ENCODE data around the gene PDAP1.
A peak's percentile ranks its signal among the peaks of the same experiment; 100 is the strongest.
"Not testable (repeated sequence)": the region's sequence is repeated elsewhere in the genome, so short reads cannot be mapped to it uniquely, and the experiment has no call there.

The PDAP1 gene

DNA sequence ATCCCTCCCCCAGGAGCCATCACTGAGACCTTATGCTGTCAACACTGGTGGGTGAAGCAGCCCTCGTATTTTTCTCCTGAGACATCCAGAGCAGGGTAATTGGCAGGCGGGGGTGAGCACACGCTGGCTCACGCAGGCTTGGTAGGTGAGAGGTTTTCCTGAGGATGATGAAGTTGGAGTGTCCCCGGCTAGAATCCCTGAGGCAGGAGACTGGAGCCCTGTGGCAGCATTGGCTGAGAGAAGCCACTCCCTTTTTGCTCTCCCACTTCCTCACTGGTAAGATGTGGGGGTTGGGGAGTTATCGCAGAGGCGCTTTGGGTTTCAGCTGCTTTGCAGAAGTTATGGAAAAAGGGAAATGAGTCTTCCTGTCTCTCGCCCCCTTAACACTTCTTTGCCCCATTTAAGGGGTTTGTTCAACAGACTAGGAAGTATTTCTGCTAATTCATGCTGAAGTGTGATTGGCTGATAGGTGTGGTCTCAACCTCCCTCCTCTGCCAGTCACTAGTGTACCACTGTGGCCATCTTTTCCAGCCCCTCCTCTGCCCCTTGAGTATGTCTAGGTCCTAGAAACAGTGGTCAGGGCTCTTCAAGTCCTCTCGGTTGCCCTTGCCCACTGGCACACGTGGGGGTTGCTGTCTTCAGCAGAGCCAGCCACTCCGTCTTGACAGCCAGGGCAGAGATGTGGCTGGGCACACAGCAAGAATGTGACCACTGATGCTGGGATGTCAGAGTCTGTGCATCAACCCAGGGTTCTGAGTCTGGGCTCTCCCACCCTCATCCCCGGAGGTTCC lies 28.2 kb downstream of the PDAP1 start:
- DNase-seq (ENCODE audit: low read depth in 2 of 2, low spot score in 1 of 2): no peak

DNA sequence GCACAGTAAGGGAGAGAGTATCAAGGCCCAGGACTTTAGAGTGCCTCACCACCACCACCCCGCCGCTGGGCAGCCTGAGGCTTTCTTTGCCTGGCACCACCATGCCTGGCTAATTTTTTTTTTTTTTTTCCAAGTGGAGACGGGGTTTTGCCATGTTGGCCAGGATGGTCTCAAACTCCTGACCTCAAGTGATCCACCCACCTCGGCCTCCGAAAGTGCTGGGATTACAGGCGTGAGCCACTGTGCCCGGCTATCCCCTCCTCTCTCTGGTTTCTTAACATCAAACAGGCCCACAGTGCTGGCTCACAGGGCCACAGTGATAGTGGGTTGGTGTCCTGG lies 28.7 kb downstream of the PDAP1 start:
- not testable (repeated sequence) for DNase-seq (ENCODE audit: low read depth in 2 of 2, low spot score in 1 of 2)

DNA sequence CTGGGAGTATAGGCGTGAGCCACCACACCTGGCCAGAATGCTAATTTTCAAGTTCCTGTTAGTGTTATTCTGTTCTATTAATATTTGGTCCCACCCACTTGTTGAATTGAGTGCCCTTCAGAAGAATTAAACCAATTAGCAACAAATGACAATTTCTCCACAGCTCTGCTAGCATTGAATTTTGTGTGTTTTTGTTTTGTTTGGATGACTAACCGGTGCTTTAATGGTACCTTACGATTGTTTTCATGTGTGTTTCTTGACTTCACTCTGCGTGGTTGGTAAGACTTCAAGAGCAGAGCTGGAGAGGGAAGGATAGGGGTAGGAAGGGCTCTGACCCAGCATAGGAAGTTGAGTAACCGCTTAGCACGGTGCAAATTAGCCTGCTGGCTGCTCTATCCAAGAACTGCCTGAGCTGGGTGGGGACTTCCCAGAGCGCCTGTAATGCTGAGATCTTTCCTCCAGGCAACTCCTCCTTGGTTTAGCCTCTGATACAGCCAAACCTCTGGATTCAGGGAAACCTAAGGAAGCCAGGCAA lies 29.3 kb downstream of the PDAP1 start:
- DNase-seq (ENCODE audit: low read depth in 2 of 2, low spot score in 1 of 2): peak in 1 of 2 donors; percentile 18

DNA sequence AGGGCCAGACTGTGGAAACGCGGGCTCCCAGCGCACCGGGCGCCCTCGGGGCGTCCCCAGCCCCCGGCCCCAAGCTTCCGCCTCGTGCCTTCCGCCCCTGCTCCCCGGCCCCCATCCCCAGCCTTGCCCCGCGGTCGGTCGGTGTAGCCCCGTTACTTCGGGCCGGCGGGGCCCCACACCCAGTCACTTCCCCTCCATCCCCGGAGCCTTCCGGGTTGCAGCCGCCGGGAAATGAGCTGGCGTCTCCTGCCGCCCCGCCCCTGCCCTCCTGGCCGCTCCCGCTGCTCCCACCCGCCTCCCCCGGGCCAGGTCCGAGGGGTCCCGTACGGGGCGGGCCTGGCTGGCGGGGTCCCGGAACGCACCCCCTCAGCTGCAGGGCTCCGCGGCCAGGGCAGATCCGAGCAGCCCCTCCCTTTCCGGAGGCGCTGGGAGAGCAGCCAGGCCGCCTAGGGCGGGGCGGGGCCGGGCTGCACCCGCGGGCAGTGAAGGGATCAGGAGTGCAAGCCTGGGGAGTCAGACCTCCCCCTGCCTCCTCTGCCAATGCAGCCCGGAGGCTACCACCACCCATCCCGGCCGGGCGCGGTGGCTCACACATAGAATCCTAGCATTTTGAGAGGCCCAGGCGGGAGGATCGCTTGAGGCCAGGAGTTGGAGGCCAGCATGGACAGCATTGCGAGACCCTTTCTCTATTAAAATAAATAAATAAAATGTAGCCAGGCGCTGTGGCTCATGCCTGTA lies 33.2 kb downstream of the PDAP1 start:
- peak in 1 of 2 donors; percentile 35 for DNase-seq (ENCODE audit: low read depth in 2 of 2, low spot score in 1 of 2)

DNA sequence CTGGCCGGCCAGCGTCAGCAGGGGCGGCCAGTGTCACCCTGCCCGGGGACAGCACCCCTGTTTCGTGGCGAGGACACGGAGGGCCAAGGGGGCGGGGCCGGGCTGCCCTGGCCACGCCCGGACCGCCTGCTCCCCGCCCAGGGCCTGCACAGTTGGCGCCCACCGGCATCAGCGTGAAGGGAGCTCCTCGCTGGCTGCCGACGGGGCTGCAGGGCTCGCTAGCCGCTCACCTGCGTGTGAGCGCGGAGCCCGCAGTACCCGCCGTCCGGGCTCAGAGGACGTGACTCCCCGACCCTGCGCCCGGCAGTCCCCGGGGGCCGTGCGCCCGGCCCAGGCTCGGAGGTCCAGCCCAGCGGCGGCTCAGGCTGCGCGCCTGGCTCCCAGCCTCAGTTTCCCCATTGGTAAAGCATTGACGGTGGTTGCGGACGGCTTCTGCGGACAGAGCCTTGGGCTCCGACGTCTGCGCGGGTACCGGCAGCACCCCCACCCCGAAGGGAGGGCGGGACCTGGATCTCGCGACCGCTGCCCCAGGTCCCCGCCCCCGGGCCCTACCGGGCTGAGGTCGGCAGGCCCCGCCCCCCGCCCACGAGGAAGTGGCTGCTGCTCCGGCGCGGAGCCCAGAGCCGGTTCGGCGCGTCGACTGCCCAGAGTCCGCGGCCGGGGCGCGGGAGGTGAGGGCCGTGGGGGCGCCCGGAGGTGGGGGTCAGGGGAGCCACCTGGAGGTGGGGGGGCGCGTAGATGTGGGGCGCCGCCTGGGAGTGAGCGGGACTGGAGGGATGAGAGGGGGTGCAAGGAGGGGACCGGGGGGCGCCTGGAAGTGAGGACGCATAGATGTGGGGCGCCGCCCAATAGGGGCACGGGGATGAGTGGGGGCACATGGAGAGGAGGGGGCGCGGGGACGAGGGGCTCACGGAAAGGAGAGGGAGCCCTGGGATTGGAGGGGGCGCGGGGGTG lies 34.0 kb downstream of the PDAP1 start, which contains the start of gene ARPC1B:
Gene ARPC1B (plus strand): TSS at position 620 of the 954 bp plus-strand sequence. CDS start 10,985 bp downstream, outside the sequence.
- peak; percentile 52 to 78 for DNase-seq (ENCODE audit: low read depth in 2 of 2, low spot score in 1 of 2)

DNA sequence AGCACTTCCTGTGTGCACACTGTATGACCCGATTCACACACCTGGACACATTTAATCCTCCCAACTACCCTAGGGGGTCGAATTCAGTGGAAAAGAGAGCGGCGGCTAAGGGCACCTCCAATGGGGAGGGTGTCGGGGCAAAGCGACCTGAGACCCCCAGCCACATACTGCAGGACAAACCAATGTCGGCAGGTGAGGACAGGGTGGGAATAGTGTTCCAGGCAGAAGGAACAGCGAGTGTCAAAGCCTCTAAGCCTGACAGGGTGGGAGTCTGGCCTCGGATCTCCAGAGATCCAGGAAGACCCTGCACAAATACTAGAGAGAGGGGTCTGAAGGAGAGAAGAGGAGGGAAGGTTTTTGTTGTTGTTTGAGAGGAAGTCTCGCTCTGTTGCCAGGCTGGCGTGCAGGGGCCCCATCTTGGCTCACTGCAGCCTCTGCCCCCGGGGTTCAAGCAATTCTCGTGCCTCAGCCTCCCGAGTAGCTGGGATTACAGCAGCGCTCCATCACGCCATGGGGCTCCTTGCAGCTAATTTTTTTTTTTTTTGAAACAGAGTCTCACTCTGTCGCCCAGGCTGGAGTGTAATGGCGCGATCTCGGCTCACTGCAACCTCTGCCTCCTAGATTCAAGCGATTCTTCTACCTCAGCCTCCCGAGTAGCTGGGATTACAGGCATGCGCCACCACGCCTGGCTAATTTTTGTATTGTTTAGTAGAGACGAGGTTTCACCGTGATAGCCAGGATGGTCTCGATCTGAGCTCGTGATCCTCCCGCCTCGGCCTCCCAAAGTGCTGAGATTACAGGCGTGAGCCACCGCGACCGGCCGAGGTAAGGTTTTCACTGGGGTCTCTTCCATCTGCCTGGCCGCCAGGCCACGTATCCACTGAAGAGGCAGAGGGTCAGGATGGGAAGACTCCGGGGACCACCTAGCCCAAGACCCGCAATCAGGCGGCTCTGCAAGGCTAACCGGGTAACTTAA lies 35.0 kb downstream of the PDAP1 start:
- no peak for DNase-seq (ENCODE audit: low read depth in 2 of 2, low spot score in 1 of 2)

DNA sequence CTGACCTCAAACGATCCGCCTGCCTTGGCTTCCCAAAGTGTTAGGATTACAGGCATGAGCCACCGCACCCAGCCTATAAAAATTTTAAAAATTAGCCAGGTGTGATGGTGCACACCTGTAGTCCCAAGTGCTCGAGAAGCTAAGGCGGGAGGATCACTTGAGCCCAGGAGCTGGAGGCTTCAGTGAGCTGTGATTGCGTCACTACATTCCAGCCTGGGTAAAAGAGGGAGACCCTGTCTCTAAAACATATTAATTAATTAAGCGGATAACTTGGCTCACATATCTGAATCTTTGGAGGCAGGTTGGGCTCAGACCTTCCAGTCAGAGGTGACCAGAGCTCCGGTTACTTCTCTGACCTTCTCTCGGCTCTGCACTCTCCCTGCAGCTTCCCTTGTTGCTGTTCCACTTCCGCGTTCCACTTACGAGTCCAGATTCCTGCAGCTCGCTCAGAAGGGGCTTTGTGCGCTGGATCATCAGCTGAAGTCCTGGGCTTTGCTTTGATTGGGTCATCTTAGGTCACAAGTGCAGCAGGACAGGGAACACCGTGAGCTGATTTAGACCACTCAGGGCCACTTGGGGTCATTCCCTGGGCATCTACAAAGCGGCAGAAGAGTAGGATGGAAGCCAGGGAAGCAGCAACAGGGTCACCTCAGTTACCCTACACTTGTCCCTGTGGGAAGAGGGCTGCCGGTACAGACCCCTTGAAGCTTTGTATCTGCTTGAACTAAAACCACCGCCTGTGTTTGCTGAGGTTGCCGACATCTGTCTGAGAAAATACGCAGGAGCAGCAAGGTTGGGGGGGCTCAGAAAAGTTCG lies 35.9 kb downstream of the PDAP1 start:
- no peak for DNase-seq (ENCODE audit: low read depth in 2 of 2, low spot score in 1 of 2)

DNA sequence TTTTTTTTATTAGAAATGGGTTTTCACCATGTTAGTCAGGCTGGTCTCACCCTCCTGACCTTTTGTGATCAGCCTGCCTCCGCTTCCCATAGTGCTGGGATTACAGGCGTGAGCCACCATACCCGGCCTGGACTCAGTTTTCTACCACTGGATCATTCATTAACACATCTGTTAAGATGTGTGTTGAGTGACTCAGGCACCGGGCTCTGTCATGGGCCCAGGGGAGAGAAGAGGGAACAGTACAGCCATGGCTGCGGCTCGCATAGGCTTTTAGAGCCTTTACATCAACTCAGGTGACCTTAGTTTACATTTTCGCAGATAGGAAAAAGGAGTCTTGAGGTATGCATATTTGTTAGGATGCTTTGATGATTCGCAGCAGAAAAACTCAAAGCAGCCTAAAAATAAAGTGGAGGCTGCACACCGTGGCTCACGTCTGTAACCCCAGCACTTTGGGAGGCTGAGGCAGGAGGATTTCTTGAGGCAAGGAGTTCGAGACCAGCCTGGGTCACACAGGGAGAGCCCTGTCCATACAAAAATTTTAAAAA lies 36.9 kb downstream of the PDAP1 start:
- no peak for DNase-seq (ENCODE audit: low read depth in 2 of 2, low spot score in 1 of 2)

DNA sequence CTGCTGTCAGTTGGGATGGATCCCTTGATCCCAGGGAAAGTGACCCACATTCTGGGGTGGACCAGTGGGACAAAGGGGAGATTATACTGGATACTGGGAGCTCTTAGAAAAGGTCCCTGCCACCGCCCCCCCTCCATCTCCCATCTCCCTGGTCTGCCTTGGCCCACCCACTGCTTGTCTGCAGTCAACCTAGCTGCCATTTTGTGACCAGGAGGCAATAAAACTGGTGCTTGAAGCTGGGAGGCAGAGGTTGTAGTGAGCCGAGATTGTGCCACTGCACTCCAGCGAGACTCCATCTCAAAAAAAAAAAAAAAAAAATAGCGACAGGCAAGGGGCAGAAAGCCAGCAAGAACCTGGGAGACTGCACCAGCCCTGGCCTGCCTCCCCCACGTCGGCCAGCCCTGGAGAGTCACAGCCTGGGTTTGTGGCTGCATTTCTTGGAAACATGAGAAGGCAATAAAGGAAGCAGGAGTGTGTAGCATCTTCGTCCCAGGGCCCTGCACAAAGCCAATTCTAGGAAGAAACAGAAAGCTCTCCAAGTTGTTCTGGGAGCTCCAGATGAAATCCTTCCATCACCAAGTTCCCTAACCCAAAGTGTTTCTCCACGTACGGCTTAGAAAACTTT lies 38.5 kb downstream of the PDAP1 start:
- no peak for DNase-seq (ENCODE audit: low read depth in 2 of 2, low spot score in 1 of 2)

DNA sequence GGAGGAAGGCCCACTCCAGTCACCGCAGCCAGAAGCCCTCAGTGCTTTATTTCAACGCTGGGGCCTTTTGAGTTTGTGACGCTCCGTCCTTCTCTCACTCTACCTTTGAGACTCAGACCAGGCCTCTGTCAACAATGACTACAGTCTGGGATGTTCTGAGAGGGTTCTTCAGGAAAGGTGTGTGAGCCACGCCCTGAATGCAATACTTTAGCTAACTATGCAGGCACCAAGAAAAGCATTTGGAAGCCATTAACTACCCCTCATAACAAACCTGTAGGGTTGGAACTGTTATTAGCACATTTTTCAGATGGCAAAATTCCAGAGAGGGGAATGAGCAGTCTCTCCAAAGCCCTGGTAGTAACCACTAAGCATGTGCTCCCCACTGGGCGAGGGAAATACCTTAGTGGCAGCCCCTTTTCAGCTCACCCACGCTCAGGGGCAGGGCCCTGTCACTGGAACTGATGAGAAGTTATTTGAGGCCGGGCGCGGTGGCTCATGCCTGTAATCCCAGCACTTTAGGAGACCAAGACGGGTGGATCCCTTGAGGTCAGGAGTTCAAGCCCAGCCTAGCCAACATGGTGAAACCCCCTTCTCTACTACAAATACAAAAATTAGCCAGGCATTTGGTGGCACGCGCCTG lies 39.5 kb downstream of the PDAP1 start:
- no peak for DNase-seq (ENCODE audit: low read depth in 2 of 2, low spot score in 1 of 2)

DNA sequence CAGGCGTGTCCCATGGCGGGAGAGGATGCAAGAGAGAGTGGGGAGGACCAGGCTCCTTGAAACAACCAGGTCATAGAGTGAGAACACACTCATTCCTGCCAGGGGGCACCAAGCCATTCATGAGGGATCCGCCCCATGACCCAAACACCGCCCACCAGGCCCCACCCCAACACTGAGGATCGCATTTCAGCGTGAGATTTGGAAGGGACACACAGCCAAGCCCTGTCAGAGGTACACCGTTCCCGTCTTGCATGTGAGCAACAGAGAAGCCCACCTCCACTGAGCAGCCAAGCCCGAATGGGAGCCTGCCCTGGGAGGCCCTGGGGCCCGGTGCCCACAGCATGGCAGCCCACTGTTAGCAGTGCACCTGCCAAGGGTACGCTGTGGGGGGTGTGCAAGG lies 41.8 kb downstream of the PDAP1 start:
- DNase-seq (ENCODE audit: low read depth in 2 of 2, low spot score in 1 of 2): no peak

DNA sequence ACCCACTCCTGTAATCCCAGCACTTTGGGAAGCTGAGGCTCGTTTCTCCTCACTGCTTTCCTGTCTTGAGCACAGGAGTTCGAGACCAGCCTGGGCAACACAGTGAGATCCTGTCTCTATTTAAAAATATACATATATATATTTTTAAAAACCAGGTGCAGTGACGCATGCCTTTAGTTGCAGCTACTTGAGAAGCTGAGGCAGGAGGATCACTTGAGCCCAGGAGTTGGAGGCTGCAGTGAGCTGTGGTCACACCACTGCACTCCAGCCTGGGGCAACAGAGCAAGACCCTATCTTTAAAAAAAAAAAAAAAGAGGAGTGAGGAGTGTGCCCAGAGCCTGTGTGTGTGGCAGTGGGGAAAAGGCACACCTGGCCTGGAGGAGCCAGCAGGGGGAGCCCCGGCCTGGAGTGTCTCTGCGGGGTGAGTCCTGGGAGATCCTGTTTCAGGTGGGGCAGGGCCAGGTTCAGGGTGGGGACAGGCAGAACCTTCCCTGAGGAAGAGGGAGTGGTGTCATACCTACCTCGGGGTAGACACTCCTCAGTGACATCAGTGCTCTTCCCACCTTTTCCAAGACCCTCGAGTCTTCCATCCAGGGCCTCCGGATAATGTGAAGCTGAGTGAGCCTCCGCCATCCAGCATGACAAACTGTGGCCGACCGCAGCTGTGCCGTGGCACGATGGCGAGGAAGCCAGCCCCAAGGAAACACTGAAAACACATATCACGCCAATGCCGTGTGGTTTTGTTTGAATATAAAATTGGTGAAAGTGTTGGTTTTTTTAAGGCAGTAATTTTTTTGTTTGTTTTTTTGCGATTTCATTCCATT lies 42.9 kb downstream of the PDAP1 start:
- no peak for DNase-seq (ENCODE audit: low read depth in 2 of 2, low spot score in 1 of 2)

DNA sequence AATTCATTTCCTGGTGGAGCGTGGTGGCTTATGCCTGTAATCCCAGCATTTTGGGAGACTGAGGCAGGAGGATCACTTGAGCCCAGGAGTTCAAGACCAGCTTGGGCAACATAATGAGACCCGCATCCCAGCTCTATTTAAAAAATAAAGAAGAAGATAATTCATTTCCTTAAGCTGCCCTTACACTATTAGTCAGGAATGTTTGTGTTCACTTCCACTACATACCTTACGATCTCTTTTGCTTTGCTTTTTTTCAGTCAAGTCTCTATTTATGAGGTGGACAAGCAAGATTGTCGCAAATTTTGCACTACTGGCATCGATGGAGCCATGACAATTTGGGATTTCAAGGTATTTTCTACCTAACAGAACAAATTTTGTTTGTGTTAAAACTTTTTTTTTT lies 45.1 kb downstream of the PDAP1 start:
- no peak for DNase-seq (ENCODE audit: low read depth in 2 of 2, low spot score in 1 of 2)

DNA sequence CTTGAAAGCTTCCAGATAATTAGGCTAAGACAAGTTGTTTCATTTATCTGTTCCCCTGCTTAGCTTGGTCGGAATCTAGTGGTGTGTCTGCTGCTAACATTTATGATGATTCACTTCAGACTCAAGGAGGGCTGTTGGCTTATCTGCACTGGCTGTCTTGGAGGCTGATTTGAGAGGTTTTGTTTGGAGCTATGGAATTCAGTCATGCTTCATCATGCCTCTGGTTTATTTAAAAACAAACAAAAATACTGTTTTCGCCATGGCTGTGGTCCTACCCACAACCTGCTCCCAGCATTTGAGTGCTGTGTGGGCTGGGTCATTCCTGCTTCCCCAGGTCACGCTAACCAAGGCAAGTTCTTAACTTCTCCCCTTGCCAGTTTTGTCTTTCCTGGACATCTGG lies 45.6 kb downstream of the PDAP1 start:
- no peak for DNase-seq (ENCODE audit: low read depth in 2 of 2, low spot score in 1 of 2)

DNA sequence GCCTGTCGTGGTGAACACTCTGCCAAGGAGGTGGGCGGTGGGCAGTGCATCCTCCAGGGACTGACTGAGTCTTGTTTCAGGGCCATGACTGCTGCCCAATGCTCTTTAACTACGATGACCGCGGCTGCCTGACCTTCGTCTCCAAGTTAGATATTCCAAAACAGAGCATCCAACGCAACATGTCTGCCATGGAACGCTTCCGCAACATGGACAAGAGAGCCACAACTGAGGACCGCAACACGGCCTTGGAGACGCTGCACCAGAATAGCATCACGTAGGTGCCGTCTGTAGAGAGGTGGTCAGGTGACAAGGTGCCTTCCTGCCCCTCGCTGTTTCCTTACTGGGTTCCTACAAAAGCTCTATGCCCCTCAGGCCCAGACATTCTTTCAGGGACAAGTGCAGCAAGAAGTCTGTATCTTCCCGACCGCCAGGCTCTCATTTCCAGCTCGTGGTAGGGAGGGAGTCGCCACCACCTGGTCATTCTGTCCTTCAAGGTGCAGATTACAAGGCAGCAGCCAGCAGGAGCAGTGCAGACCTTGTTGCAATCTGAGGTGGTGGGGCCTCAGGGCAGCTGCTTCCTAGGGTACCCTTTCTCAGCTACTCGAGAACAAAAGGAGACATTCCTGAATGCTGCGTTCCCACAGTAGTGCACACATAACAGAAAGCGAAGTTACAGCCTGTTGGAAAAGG lies 48.8 kb downstream of the PDAP1 start:
- DNase-seq (ENCODE audit: low read depth in 2 of 2, low spot score in 1 of 2): no peak

DNA sequence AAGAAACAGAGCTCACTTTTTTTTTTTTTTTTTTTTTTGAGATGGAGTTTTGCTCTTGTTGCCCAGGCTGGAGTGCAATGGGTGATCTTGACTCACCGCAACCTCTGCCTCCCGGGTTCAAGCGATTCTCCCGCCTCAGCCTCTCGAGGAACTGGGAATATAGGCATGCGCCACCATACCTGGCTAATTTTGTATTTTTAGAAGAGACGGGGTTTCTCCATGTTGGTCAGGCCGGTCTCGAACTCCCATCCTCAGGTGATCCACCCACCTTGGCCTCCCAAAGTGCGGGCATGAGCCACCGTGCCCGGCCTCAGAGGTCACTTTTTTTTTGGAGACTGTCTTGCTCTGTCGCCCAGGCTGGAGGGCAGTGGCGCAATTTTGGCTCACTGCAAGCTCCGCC lies 49.9 kb downstream of the PDAP1 start:
- DNase-seq (ENCODE audit: low read depth in 2 of 2, low spot score in 1 of 2): not testable (repeated sequence)
